Stomach (tissue), 9 donors: ENCODE data around the gene AGAP1. TPM values are rescaled to one million over a fixed set of nuclear protein-coding genes. Genes with fewer than 3 reads are reported as not detected.

Experiments
- DNase-seq, 2 donors: peaks; one replicate each; pipeline versions ENCODE4 v3.0.0 to v3.0.0-alpha.2; 2013 to 2019
- H3K27ac ChIP-seq, 5 donors: fragments of 200-600 bp in 4 of 5; sonication (generic) in 4 of 5; one replicate each; pipeline ENCODE4 v1.5.1; 2013 to 2019; ENCODE audit warnings: mild to moderate bottlenecking in 1 of 5, moderate library complexity in 1 of 5
- H3K27me3 ChIP-seq, 3 donors: fragments of 200-600 bp; sonication (generic); one replicate each; pipeline ENCODE4 v1.5.1; 2017 to 2019; ENCODE audit warnings: mixed run types in 1 of 3
- H3K36me3 ChIP-seq, 4 donors: fragments of 200-600 bp; sonication (generic); 1 replicate in 3 of 4; 2 replicates in 1 of 4; pipeline ENCODE4 v1.5.1; 2016 to 2019
- H3K4me1 ChIP-seq, 4 donors: fragments of 200-600 bp; sonication (generic); one replicate each; pipeline ENCODE4 v1.5.1; 2016 to 2019
- H3K4me3 ChIP-seq, 4 donors: fragments of 200-600 bp; sonication (generic) in 3 of 4; one replicate each; pipeline ENCODE4 v1.5.1; 2016 to 2019; ENCODE audit warnings: mild to moderate bottlenecking in 1 of 4
- H3K9me3 ChIP-seq, 4 donors: fragments of 200-600 bp; sonication (generic); one replicate each; pipeline ENCODE4 v1.5.1; 2016 to 2019
- EP300 ChIP-seq: sonication (generic); formaldehyde crosslinking; IDR thresholded peaks from one replicate; pipeline ENCODE4 v1.6.1; 2017; ENCODE audit warnings: antibody characterized with exemption
- POLR2A ChIP-seq, 4 donors: fragments of 450-650 bp; IDR thresholded peaks; one replicate each; pipeline ENCODE4 v1.6.1; 2016; ENCODE audit warnings: antibody characterized with exemption in 4 of 4, control low read depth in 2 of 4, mild to moderate bottlenecking in 1 of 4, moderate library complexity in 1 of 4
- POLR2AphosphoS5 ChIP-seq, 3 donors: sonication (generic); formaldehyde crosslinking; IDR thresholded peaks; one replicate each; pipeline ENCODE4 v1.6.1; 2016; ENCODE audit warnings: antibody characterized with exemption in 3 of 3
- WGBS, 5 donors: extraction: QIAGEN DNeasy Blood & Tissue Kit in 3 of 5; methylation state at CpG; one replicate each; pipeline versions ENCODE4 v1.1.5 to v1.1.7; 2013 to 2018; 5-methylcytosine and 5-hydroxymethylcytosine counted together
- intact Hi-C: fragments of 100-400 bp; cut with DNase I; formaldehyde crosslinking; loops from one replicate; pipeline ENCODE4 v1.15.1; 2023; ENCODE audit warnings: low total_unique reads
- polyA plus RNA-seq, 3 donors: library from polyadenylated mRNA; stranded (reverse); fragments of 200-250 nt; gene quantifications; one replicate each; pipeline ENCODE4 v1.2.3, GENCODE V29; 2013
- total RNA-seq, 5 donors: library from RNA; depleted of rRNA; stranded (reverse); fragments of >200 nt; gene quantifications; one replicate each; pipeline versions ENCODE4 v1.1.0 to v1.2.3, GENCODE V29; 2014 to 2016
- TF ChIP-seq, protein P1 (sequence below), 7 experiments: fragments of 450-650 bp in 4 of 7; fragments of 200-600 bp in 3 of 7; sonication (generic) in 3 of 7; IDR thresholded peaks; one replicate each; pipeline ENCODE4 v1.5.1; 2016 to 2019; ENCODE audit warnings: antibody characterized with exemption in 7 of 7, control low read depth in 2 of 7, mild to moderate bottlenecking in 1 of 7
- donor health status: healthy with polysubstance abuse.
- donor health status: Bipolar disorder and iron deficiency.
- donor health status: healthy.

AGAP1 gene
- total and polyA plus RNA-seq, 8 donors = 4.2 to 139 (median 35.0) TPM

GRCh38 chr2:236082061-236082460 is 588.2 kb downstream of the AGAP1 start:
- intact Hi-C loops = no loop called here
- H3K4me1 ChIP-seq = no peaks in the 10 kb centered on the region
- 78 to 88% (median 84%) methylated on average over 8 of the region's 8 CpGs for WGBS, 5 donors
- no peaks in the 10 kb centered on the region for H3K27me3 ChIP-seq
- DNase-seq = no peak
- TF ChIP-seq, protein P1, sequence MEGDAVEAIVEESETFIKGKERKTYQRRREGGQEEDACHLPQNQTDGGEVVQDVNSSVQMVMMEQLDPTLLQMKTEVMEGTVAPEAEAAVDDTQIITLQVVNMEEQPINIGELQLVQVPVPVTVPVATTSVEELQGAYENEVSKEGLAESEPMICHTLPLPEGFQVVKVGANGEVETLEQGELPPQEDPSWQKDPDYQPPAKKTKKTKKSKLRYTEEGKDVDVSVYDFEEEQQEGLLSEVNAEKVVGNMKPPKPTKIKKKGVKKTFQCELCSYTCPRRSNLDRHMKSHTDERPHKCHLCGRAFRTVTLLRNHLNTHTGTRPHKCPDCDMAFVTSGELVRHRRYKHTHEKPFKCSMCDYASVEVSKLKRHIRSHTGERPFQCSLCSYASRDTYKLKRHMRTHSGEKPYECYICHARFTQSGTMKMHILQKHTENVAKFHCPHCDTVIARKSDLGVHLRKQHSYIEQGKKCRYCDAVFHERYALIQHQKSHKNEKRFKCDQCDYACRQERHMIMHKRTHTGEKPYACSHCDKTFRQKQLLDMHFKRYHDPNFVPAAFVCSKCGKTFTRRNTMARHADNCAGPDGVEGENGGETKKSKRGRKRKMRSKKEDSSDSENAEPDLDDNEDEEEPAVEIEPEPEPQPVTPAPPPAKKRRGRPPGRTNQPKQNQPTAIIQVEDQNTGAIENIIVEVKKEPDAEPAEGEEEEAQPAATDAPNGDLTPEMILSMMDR (IDR thresholded peaks at IDR 0.05) = no peak
- no peak for TF ChIP-seq POLR2AphosphoS5 (IDR thresholded peaks at IDR 0.05)
- TF ChIP-seq POLR2A (IDR thresholded peaks at IDR 0.05) = no peak
- TF ChIP-seq EP300 = no peak
- H3K36me3 ChIP-seq = no peaks in the 10 kb centered on the region
- no peak overlapping the region for H3K4me3 ChIP-seq
- no peaks in the 10 kb centered on the region for H3K9me3 ChIP-seq
- H3K27ac ChIP-seq = no peak overlapping the region

GRCh38 chr2:236083934-236084333 is 590.1 kb downstream of the AGAP1 start:
- WGBS, 5 donors = 74 to 83% (median 78%) methylated on average over 8 of the region's 8 CpGs
- Histone ChIP-seq H3K27me3 (no peaks in the 10 kb centered on the region), H3K4me3 (no peak overlapping the region), H3K36me3 (no peaks in the 10 kb centered on the region), H3K9me3 (no peaks in the 10 kb centered on the region), H3K27ac (no peak overlapping the region), H3K4me1 (no peaks in the 10 kb centered on the region)
- intact Hi-C loops = no loop called here
- TF ChIP-seq POLR2A (IDR thresholded peaks at IDR 0.05) (no peak), POLR2AphosphoS5 (IDR thresholded peaks at IDR 0.05) (no peak), EP300 (no peak)
- TF ChIP-seq, protein P1 (IDR thresholded peaks at IDR 0.05) = no peak
- DNase-seq = no peak

DNA sequence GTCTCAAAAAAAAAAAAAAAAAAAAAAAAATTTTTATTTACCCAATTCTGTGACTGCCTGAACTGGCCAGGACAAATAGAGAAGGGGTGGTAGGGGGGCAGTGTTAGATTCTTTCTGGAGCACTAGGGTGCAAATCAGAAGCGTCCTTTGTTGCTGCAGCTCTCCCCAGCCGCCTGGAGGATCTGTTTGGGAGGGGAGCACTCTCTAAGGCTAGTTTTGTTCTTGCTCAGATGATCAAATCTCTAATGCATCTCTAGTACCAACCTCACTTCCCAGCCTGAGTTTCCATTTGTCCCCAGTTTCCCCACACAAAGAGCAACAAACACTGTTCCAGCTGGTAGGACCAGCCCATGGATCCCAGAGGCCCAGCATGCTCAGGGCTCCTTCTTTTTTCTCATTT is 591.4 kb downstream of the AGAP1 start:
- H3K36me3 ChIP-seq = no peaks in the 10 kb centered on the region
- H3K9me3 ChIP-seq = no peaks in the 10 kb centered on the region
- no peak for DNase-seq
- H3K27ac ChIP-seq = no peak overlapping the region
- H3K4me3 ChIP-seq = no peak overlapping the region
- H3K27me3 ChIP-seq = no peaks in the 10 kb centered on the region
- WGBS, 5 donors = 76 to 97% (median 94%) methylated on average over 2 of the region's 2 CpGs
- intact Hi-C loops = no loop called here
- no peaks in the 10 kb centered on the region for H3K4me1 ChIP-seq
- no peak for TF ChIP-seq POLR2A (IDR thresholded peaks at IDR 0.05)
- no peak for TF ChIP-seq POLR2AphosphoS5 (IDR thresholded peaks at IDR 0.05)
- no peak for TF ChIP-seq EP300
- TF ChIP-seq, protein P1 (IDR thresholded peaks at IDR 0.05) = no peak

DNA sequence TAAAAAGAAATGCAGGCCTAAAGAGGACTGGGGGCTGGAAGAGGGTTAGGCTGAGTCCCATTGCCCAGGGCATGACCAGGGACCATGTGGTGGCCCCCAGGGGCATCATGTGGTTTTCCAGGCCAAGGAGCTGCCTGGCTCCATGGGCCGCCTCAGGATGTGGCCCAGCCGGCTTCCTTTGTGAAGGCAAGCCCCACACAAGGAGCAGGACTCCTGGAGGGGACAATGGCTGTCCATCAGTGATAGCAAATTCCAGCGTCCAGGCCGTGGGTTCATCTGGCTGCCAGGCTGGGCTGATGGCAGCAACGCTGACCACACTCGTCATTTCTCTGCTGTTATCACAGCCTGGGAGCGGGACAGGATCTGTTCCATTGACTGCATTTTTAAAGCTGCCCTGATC is 591.8 kb downstream of the AGAP1 start:
- no peaks in the 10 kb centered on the region for H3K36me3 ChIP-seq
- intact Hi-C loops = no loop called here
- H3K9me3 ChIP-seq = no peaks in the 10 kb centered on the region
- WGBS, 5 donors = 88 to 96% (median 93%) methylated on average over 7 of the region's 7 CpGs
- H3K4me3 ChIP-seq = no peak overlapping the region
- TF ChIP-seq EP300 = no peak
- TF ChIP-seq, protein P1 (IDR thresholded peaks at IDR 0.05) = no peak
- TF ChIP-seq POLR2AphosphoS5 (IDR thresholded peaks at IDR 0.05) = no peak
- TF ChIP-seq POLR2A (IDR thresholded peaks at IDR 0.05) = no peak
- no peak overlapping the region for H3K27ac ChIP-seq
- no peaks in the 10 kb centered on the region for H3K4me1 ChIP-seq
- no peaks in the 10 kb centered on the region for H3K27me3 ChIP-seq
- no peak for DNase-seq
